Loucy (cell line): ENCODE results near the gene GNA12.

Experiments used
- H2AFZ ChIP-seq: fragments of 200-600 bp; sonication (generic); 2 replicates; pipeline ENCODE4 v1.6.0; 2016; ENCODE audit warnings: antibody characterized with exemption, mild to moderate bottlenecking, low read length, moderate library complexity
- H3F3A ChIP-seq: fragments of 200-600 bp; 2 replicates; pipeline ENCODE4 v1.6.0; 2016; ENCODE audit warnings: antibody characterized with exemption, low read depth, mild to moderate bottlenecking
- H3K27me3 ChIP-seq: fragments of 200-600 bp; sonication (generic); 2 replicates; pipeline ENCODE4 v1.6.1; 2014; ENCODE audit warnings: low read length, mild to moderate bottlenecking; ENCODE audit not compliant: insufficient read depth, poor library complexity, severe bottlenecking
- H3K36me3 ChIP-seq: fragments of 200-600 bp; sonication (generic); 2 replicates; pipeline ENCODE4 v1.6.1; 2016; ENCODE audit warnings: low read length; ENCODE audit not compliant: insufficient read depth
- H3K4me1 ChIP-seq: fragments of 200-600 bp; sonication (generic); 2 replicates; pipeline ENCODE4 v1.5.1; 2014; ENCODE audit warnings: low read length, mild to moderate bottlenecking; ENCODE audit not compliant: insufficient read depth, poor library complexity, severe bottlenecking
- H3K4me2 ChIP-seq: fragments of 200-600 bp; sonication (generic); 2 replicates; pipeline ENCODE4 v1.6.0; 2014; ENCODE audit warnings: antibody characterized with exemption, low read length, low read depth, mild to moderate bottlenecking; ENCODE audit not compliant: poor library complexity, severe bottlenecking
- H3K4me3 ChIP-seq: fragments of 200-600 bp; sonication (generic); 2 replicates; pipeline ENCODE4 v1.5.1; 2014; ENCODE audit warnings: low read length, mild to moderate bottlenecking, mixed read lengths; ENCODE audit not compliant: poor library complexity, severe bottlenecking
- H3K79me2 ChIP-seq: fragments of 200-600 bp; sonication (generic); 2 replicates; pipeline ENCODE4 v1.6.1; 2014; ENCODE audit warnings: low read length; ENCODE audit not compliant: insufficient read depth
- H3K9ac ChIP-seq: fragments of 200-600 bp; sonication (generic); 2 replicates; pipeline ENCODE4 v1.6.0; 2014; ENCODE audit warnings: mild to moderate bottlenecking, low read depth, low read length, moderate library complexity; ENCODE audit not compliant: poor library complexity, severe bottlenecking
- H3K9me2 ChIP-seq: fragments of 200-600 bp; sonication (generic); replicated peaks from 2 replicates; pipeline ENCODE4 v1.6.1; 2016; ENCODE audit warnings: low read depth, low read length, mixed read lengths
- H3K9me3 ChIP-seq: fragments of 200-600 bp; sonication (generic); 2 replicates; pipeline ENCODE4 v1.6.1; 2014; ENCODE audit warnings: mild to moderate bottlenecking, antibody characterized with exemption, low read length, low read depth; ENCODE audit not compliant: insufficient read depth
- H4K20me1 ChIP-seq: fragments of 200-600 bp; sonication (generic); 2 replicates; pipeline ENCODE4 v1.6.0; 2014; ENCODE audit warnings: antibody characterized with exemption, low read length, mild to moderate bottlenecking; ENCODE audit not compliant: insufficient read depth, poor library complexity, severe bottlenecking
- EZH2phosphoT487 ChIP-seq: fragments of 200-600 bp; IDR thresholded peaks from 2 replicates; pipeline ENCODE4 v1.6.1; 2018; ENCODE audit warnings: antibody characterized with exemption, mild to moderate bottlenecking, moderate library complexity, borderline replicate concordance
- TF ChIP-seq, protein P1 (sequence below): fragments of 200-600 bp; sonication (generic); conservative IDR thresholded peaks from 2 replicates; pipeline ENCODE4 v1.5.1; 2014; ENCODE audit warnings: mild to moderate bottlenecking, antibody characterized with exemption, low read length

The GNA12 gene

DNA sequence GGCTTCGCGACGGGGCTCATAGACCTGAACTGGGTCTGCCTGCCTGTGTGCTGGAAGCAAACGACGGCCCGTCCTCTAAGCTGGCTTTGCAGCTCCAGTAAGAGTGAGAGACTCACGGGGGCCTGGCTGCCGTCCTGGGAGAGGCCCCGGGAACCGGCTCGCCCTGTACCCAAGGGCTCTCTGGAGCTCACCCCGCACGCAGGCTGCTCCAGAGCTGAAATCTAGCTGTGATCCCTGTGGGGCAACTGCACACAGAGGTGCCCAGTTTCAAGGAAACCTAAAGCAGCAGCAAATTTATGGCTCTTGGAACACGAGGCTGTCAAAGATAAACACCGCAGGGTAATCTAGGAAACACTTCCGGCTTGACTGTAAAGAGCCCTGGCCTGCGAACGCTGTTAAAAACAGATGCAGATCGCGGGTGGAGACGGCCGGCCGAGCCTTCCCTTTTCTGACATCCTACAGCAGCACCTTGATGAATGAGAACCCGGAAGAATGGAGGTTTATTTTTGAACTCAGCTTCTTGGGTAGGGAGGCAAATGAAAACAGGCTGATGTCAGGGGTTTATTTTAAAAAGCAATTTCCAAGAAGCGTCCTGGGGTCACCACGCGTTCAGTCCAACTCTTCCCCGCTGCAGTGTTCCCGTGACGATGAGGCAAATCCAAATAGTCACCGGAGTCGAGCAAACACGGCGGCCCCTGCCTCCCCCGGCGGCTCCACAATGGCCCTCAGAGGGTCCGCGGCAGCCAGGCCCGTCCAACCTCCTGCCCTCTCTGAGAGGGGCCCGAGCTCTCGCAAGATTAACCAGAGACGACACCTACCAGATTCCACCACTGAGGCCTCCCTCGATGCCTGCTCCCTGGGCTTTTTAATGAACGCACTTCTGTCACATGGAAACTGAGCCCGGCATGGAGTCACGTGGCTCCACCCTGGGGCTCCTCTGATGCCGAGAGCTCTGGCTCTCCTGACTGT is 126.5 kb downstream of the GNA12 start:
- Histone ChIP-seq H3K9me3 (no peaks in the 10 kb centered on the region), H2AFZ (no peak overlapping the region), H3F3A (no peaks in the 10 kb centered on the region), H3K79me2 (peaks cover 11% of the 10 kb centered on the region; the same call in 1 of the 2 replicates), H3K4me1 (peaks cover 90% of the 10 kb centered on the region), H3K4me2 (peak overlapping the region; percentile 50), H3K4me3 (peak overlapping the region; percentile 20), H3K27me3 (no peaks in the 10 kb centered on the region), H4K20me1 (no peaks in the 10 kb centered on the region), H3K9ac (peak overlapping the region; percentile 40), H3K36me3 (peaks cover 6% of the 10 kb centered on the region; the same call in 1 of the 2 replicates), H3K9me2 (no peaks in the 10 kb centered on the region)
- no peak for TF ChIP-seq EZH2phosphoT487
- TF ChIP-seq, protein P1, sequence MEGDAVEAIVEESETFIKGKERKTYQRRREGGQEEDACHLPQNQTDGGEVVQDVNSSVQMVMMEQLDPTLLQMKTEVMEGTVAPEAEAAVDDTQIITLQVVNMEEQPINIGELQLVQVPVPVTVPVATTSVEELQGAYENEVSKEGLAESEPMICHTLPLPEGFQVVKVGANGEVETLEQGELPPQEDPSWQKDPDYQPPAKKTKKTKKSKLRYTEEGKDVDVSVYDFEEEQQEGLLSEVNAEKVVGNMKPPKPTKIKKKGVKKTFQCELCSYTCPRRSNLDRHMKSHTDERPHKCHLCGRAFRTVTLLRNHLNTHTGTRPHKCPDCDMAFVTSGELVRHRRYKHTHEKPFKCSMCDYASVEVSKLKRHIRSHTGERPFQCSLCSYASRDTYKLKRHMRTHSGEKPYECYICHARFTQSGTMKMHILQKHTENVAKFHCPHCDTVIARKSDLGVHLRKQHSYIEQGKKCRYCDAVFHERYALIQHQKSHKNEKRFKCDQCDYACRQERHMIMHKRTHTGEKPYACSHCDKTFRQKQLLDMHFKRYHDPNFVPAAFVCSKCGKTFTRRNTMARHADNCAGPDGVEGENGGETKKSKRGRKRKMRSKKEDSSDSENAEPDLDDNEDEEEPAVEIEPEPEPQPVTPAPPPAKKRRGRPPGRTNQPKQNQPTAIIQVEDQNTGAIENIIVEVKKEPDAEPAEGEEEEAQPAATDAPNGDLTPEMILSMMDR, result no peak

DNA sequence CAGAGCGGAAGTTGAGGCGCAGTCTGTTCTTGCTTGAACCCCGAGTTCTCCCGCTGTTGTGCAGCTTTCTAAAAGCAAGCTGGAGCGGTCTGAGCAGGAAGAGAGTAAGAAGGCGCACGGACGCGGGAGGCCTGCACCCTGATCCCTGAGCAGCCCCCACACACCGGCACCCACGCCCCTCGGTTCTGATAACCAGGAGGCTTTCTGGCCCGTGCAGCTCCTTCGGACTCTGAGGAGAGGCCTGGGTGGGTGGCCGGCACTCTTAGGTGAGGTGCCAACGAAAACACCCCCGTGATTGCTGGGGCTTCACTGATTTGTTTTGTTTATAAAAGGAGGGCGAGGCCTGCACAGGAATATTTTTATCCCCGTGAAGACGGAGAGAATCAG is 127.2 kb downstream of the GNA12 start:
- Histone ChIP-seq H3K4me2 (peak overlapping the region; percentile 50), H3K36me3 (peaks cover 6% of the 10 kb centered on the region; the same call in 1 of the 2 replicates), H2AFZ (no peak overlapping the region), H3K27me3 (no peaks in the 10 kb centered on the region), H3K4me1 (peaks cover 93% of the 10 kb centered on the region), H4K20me1 (no peaks in the 10 kb centered on the region), H3K9me3 (no peaks in the 10 kb centered on the region), H3K9me2 (no peaks in the 10 kb centered on the region), H3K4me3 (no peak overlapping the region), H3K9ac (peak overlapping the region; percentile 40), H3K79me2 (peaks cover 9% of the 10 kb centered on the region; the same call in 1 of the 2 replicates), H3F3A (no peaks in the 10 kb centered on the region)
- TF ChIP-seq, protein P1, result no peak

DNA sequence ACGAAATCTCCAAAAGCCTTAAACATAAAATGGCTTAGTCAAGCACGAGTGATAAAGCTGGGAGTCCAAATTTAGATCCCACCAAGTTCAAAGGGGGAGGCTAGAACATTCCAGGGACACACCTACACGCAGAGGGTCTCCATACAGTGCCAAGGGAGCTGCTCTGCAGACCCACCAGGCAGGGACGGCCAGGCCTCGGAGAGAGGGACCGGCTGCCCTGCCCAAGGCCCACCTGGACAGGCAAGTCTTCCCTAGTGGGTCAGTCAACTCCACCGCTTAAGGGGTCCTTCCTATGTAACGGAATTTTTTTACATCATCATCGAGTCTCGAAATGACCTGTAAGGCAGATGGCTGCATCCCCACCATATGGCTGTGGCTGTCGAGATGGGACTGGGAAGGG is 127.6 kb downstream of the GNA12 start:
- Histone ChIP-seq H3K27me3 (no peaks in the 10 kb centered on the region), H3K4me1 (peaks cover 93% of the 10 kb centered on the region), H3K79me2 (peaks cover 7% of the 10 kb centered on the region; the same call in 1 of the 2 replicates), H3F3A (no peaks in the 10 kb centered on the region), H3K9me3 (no peaks in the 10 kb centered on the region), H3K9ac (peak overlapping the region; percentile 30), H3K36me3 (peaks cover 6% of the 10 kb centered on the region; the same call in 1 of the 2 replicates), H4K20me1 (no peaks in the 10 kb centered on the region), H3K4me2 (peak overlapping the region; percentile 50), H3K4me3 (no peak overlapping the region), H2AFZ (no peak overlapping the region), H3K9me2 (no peaks in the 10 kb centered on the region)
- no peak for TF ChIP-seq EZH2phosphoT487
- TF ChIP-seq, protein P1, result no peak
